Measurements from ENCODE around the gene ECI2. TPM values are rescaled to one million over a fixed set of nuclear protein-coding genes. Genes with fewer than 3 reads are reported as not detected.

ECI2 gene
- total RNA-seq, 1 donor from 2014 or later: 52.7 TPM

DNA sequence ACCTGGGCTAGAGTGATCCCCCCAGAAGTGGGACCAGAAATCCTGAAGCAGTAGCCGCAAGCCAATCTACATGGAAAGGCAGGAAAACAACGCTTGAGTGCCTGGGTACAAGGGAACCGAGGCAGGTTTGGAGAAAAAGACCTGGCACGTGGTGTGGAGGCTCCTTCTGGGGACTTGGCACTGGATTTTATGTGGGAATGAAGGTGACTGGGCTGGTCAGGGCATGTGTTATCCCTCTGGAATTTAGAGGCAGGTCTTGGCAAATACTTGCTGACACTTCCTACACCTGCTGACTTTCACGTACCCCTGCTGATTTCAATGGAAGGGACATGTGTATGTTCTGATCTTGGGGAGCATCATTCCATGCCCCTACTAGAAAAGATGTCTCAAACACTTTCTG is 31.4 kb downstream of the ECI2 start:
- H3K4me3 Mint-ChIP-seq: no peak overlapping the region
- TF ChIP-seq, protein P1, sequence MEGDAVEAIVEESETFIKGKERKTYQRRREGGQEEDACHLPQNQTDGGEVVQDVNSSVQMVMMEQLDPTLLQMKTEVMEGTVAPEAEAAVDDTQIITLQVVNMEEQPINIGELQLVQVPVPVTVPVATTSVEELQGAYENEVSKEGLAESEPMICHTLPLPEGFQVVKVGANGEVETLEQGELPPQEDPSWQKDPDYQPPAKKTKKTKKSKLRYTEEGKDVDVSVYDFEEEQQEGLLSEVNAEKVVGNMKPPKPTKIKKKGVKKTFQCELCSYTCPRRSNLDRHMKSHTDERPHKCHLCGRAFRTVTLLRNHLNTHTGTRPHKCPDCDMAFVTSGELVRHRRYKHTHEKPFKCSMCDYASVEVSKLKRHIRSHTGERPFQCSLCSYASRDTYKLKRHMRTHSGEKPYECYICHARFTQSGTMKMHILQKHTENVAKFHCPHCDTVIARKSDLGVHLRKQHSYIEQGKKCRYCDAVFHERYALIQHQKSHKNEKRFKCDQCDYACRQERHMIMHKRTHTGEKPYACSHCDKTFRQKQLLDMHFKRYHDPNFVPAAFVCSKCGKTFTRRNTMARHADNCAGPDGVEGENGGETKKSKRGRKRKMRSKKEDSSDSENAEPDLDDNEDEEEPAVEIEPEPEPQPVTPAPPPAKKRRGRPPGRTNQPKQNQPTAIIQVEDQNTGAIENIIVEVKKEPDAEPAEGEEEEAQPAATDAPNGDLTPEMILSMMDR (conservative IDR thresholded peaks at IDR 0.05): no peak
- H3K27me3 Mint-ChIP-seq (ENCODE audit: low read depth): no peaks in the 10 kb centered on the region
- no peaks in the 10 kb centered on the region for H3K36me3 Mint-ChIP-seq (ENCODE audit: low read depth)
- no peak for DNase-seq (ENCODE audit: low read depth, low spot score)
- no peaks in the 10 kb centered on the region for H3K9me3 Mint-ChIP-seq
- H3K27ac Mint-ChIP-seq (ENCODE audit: unreplicated experiment): no peak overlapping the region
- no peaks in the 10 kb centered on the region for H3K4me1 Mint-ChIP-seq

DNA sequence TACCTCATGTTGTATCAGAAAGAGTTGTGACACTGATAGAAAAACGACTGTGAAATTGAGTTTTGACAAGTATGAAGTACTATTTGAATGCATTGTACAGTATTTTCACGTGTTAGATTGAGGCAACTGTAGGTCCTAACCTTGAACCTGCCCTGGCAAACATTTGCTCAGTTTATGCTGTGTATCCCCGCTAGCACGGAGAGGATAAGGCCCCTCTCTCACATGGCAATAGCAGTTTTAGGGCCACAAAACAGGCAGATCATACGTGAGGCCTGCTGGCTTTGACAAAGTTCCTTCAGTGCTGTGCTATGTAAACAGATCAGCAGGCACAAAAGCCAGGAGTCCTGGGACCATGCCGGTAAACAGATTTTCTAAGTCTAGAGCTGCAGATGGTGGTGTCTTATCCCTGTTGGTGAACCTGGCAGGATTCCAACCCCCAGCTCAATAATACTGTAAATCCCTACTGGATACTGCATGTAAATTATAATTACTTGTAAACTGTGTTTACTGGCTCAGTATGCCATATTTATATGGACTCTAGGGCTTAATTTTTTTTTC is 32.6 kb downstream of the ECI2 start:
- Mint-ChIP-seq H3K36me3 (ENCODE audit: low read depth) (no peaks in the 10 kb centered on the region), H3K9me3 (no peaks in the 10 kb centered on the region), H3K4me3 (no peak overlapping the region), H3K27ac (ENCODE audit: unreplicated experiment) (no peak overlapping the region), H3K27me3 (ENCODE audit: low read depth) (no peaks in the 10 kb centered on the region), H3K4me1 (no peaks in the 10 kb centered on the region)
- TF ChIP-seq, protein P1 (conservative IDR thresholded peaks at IDR 0.05): no peak
- no peak for DNase-seq (ENCODE audit: low read depth, low spot score)

DNA sequence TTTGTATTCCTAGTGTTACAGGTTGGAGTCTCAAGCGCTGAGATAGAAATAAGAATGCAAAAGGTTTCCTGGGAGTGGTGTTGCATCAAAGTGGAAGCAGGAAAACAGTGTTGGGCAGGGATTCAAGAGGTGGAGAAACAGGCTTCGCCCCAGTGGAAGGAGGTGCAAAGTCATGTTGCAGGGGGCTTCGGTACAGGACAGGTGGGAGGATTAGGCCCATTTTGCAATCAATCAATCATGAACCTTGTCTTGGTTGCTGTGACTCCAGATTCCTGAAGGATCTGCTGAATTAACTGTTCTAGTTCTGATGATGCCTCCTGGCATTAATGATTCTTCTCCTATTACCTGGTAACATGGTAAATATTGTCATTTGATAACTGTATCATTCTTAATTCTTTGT is 34.1 kb downstream of the ECI2 start:
- Mint-ChIP-seq H3K27ac (ENCODE audit: unreplicated experiment) (no peak overlapping the region), H3K36me3 (ENCODE audit: low read depth) (no peaks in the 10 kb centered on the region), H3K9me3 (no peaks in the 10 kb centered on the region), H3K27me3 (ENCODE audit: low read depth) (no peaks in the 10 kb centered on the region), H3K4me1 (no peaks in the 10 kb centered on the region), H3K4me3 (no peak overlapping the region)
- TF ChIP-seq, protein P1 (conservative IDR thresholded peaks at IDR 0.05): no peak
- DNase-seq (ENCODE audit: low read depth, low spot score): no peak

DNA sequence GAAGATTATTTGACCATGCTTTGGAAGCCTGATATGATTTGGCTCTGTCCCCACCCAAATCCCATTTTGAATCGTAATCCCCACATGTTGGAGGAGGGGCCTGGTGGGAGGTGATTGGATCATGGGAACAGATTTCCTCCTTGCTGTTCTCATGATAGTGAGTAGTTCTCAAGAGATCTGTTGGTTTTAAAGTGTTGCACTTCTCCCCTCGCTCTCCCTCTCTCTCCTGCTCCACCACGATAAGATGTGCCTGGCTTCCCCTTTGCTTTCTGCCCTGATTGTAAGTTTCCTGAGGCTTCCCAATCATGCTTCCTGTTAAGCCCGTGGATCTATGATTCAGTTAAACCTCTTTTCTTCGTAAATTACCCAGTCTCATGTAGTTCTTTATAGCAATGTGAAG is 34.7 kb downstream of the ECI2 start:
- H3K27ac Mint-ChIP-seq (ENCODE audit: unreplicated experiment): no peak overlapping the region
- H3K4me1 Mint-ChIP-seq: no peaks in the 10 kb centered on the region
- no peak for DNase-seq (ENCODE audit: low read depth, low spot score)
- TF ChIP-seq, protein P1 (conservative IDR thresholded peaks at IDR 0.05): no peak
- no peaks in the 10 kb centered on the region for H3K27me3 Mint-ChIP-seq (ENCODE audit: low read depth)
- no peaks in the 10 kb centered on the region for H3K9me3 Mint-ChIP-seq
- no peak overlapping the region for H3K4me3 Mint-ChIP-seq
- H3K36me3 Mint-ChIP-seq (ENCODE audit: low read depth): no peaks in the 10 kb centered on the region

DNA sequence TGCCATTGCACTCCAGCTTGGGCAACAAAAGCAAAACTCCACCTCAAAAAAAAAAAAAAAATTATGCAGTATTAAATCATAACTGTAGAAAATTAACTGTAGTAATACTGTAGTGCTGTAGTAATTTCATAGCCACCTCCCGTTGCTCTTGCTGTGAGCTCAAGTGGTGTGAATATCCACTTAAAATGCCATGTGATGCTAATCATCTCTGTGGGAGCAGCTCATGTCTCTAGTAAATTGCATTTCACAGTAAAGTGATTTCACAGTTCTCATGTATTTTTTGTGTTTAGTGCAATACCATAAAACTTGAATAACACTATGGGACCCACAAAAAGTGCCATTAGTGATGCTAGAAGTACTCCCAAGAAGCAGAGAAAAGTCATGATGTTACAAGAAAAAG is 42.1 kb downstream of the ECI2 start:
- H3K4me3 Mint-ChIP-seq: no peak overlapping the region

More for the DNA sequence above, 42.1 kb downstream of the ECI2 start:
- Mint-ChIP-seq H3K36me3 (ENCODE audit: low read depth) (no peaks in the 10 kb centered on the region), H3K4me1 (no peaks in the 10 kb centered on the region), H3K9me3 (no peaks in the 10 kb centered on the region), H3K27ac (ENCODE audit: unreplicated experiment) (no peak overlapping the region), H3K27me3 (ENCODE audit: low read depth) (no peaks in the 10 kb centered on the region)
- TF ChIP-seq, protein P1 (conservative IDR thresholded peaks at IDR 0.05): no peak
- DNase-seq (ENCODE audit: low read depth, low spot score): no peak
